DOHH2 (cell line): ENCODE measurements around the gene B3GLCT.

Experiments used
- H3F3A ChIP-seq: fragments of 200-600 bp; sonication (generic), shearing (Covaris generic); 2 replicates; pipeline ENCODE4 v1.6.0; 2016; ENCODE audit warnings: antibody characterized with exemption, mild to moderate bottlenecking; ENCODE audit not compliant: control insufficient read depth, insufficient read depth
- H3K27ac ChIP-seq: fragments of 200-600 bp; sonication (generic); 2 replicates; pipeline ENCODE4 v1.5.1; 2014; ENCODE audit warnings: low read depth, mild to moderate bottlenecking, low read length, moderate library complexity
- H3K27me3 ChIP-seq: fragments of 200-600 bp; sonication (generic); 2 replicates; pipeline ENCODE4 v1.6.1; 2014; ENCODE audit warnings: mild to moderate bottlenecking, low read length, mixed read lengths; ENCODE audit not compliant: control insufficient read depth
- H3K36me3 ChIP-seq: fragments of 200-600 bp; sonication (generic); 2 replicates; pipeline ENCODE4 v1.6.1; 2014; ENCODE audit warnings: mild to moderate bottlenecking, low read length, moderate library complexity, mixed read lengths; ENCODE audit not compliant: control insufficient read depth
- H3K4me1 ChIP-seq: fragments of 200-600 bp; sonication (generic); 2 replicates; pipeline ENCODE4 v1.6.1; 2014; ENCODE audit warnings: mild to moderate bottlenecking, low read length, mixed read lengths; ENCODE audit not compliant: control insufficient read depth
- H3K4me2 ChIP-seq: fragments of 200-600 bp; sonication (generic); 2 replicates; pipeline ENCODE4 v1.6.0; 2014; ENCODE audit warnings: mild to moderate bottlenecking, low read length, moderate library complexity
- H3K4me3 ChIP-seq: fragments of 200-600 bp; sonication (generic); 2 replicates; pipeline ENCODE4 v1.5.1; 2014; ENCODE audit warnings: mild to moderate bottlenecking, low read length, mixed read lengths
- H3K79me2 ChIP-seq: fragments of 200-600 bp; sonication (generic); 2 replicates; pipeline ENCODE4 v1.6.1; 2014; ENCODE audit warnings: mild to moderate bottlenecking, low read length, mixed read lengths; ENCODE audit not compliant: control insufficient read depth
- H3K9me2 ChIP-seq: fragments of 200-600 bp; sonication (generic); replicated peaks from 2 replicates; pipeline ENCODE4 v1.6.1; 2014; ENCODE audit warnings: mild to moderate bottlenecking, low read length, mixed read lengths; ENCODE audit not compliant: control insufficient read depth
- H3K9me3 ChIP-seq: fragments of 200-600 bp; sonication (generic); 2 replicates; pipeline ENCODE4 v1.6.1; 2014; ENCODE audit warnings: antibody characterized with exemption, low read length, mixed read lengths; ENCODE audit not compliant: control insufficient read depth, insufficient read depth
- H4K20me1 ChIP-seq: fragments of 200-600 bp; sonication (generic); 2 replicates; pipeline ENCODE4 v1.6.0; 2014; ENCODE audit warnings: low read depth, mild to moderate bottlenecking, antibody characterized with exemption, low read length, moderate library complexity; ENCODE audit not compliant: control insufficient read depth, insufficient read depth
- EZH2phosphoT487 ChIP-seq: fragments of 200-600 bp; sonication (generic); IDR thresholded peaks from 2 replicates; pipeline ENCODE4 v1.6.1; 2017; ENCODE audit warnings: borderline replicate concordance, mild to moderate bottlenecking, antibody characterized with exemption, low read length, moderate library complexity, mixed read lengths
- TF ChIP-seq, protein P1 (sequence below): fragments of 200-600 bp; sonication (generic); IDR thresholded peaks from one replicate; pipeline ENCODE4 v1.5.1; 2014; ENCODE audit warnings: antibody characterized with exemption, mild to moderate bottlenecking, low read depth, low read length; ENCODE audit not compliant: poor library complexity, severe bottlenecking

Gene B3GLCT

GRCh38 chr13:31179241-31179640, 20.5 kb upstream of the B3GLCT start:
- no peaks in the 10 kb centered on the region for H3F3A ChIP-seq
- no peak overlapping the region for H3K27ac ChIP-seq
- H3K4me2 ChIP-seq: no peak overlapping the region
- H3K79me2 ChIP-seq: no peaks in the 10 kb centered on the region
- H3K36me3 ChIP-seq: no peaks in the 10 kb centered on the region
- H3K4me3 ChIP-seq: no peak overlapping the region
- TF ChIP-seq, protein P1, sequence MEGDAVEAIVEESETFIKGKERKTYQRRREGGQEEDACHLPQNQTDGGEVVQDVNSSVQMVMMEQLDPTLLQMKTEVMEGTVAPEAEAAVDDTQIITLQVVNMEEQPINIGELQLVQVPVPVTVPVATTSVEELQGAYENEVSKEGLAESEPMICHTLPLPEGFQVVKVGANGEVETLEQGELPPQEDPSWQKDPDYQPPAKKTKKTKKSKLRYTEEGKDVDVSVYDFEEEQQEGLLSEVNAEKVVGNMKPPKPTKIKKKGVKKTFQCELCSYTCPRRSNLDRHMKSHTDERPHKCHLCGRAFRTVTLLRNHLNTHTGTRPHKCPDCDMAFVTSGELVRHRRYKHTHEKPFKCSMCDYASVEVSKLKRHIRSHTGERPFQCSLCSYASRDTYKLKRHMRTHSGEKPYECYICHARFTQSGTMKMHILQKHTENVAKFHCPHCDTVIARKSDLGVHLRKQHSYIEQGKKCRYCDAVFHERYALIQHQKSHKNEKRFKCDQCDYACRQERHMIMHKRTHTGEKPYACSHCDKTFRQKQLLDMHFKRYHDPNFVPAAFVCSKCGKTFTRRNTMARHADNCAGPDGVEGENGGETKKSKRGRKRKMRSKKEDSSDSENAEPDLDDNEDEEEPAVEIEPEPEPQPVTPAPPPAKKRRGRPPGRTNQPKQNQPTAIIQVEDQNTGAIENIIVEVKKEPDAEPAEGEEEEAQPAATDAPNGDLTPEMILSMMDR: no peak
- no peak for TF ChIP-seq EZH2phosphoT487
- H4K20me1 ChIP-seq: no peaks in the 10 kb centered on the region
- no peaks in the 10 kb centered on the region for H3K27me3 ChIP-seq
- H3K9me3 ChIP-seq: 0 out of 2 replicates have a peak, but pooled peaks cover 5% of the 10 kb centered on the region
- H3K4me1 ChIP-seq: no peaks in the 10 kb centered on the region
- no peaks in the 10 kb centered on the region for H3K9me2 ChIP-seq

GRCh38 chr13:31179754-31180153, 20.0 kb upstream of the B3GLCT start:
- Histone ChIP-seq H3K79me2 (no peaks in the 10 kb centered on the region), H3K4me2 (no peak overlapping the region), H3K4me3 (no peak overlapping the region), H3K27me3 (no peaks in the 10 kb centered on the region), H3K4me1 (no peaks in the 10 kb centered on the region), H3F3A (no peaks in the 10 kb centered on the region), H3K36me3 (no peaks in the 10 kb centered on the region), H3K27ac (no peak overlapping the region), H3K9me2 (no peaks in the 10 kb centered on the region), H4K20me1 (no peaks in the 10 kb centered on the region), H3K9me3 (0 out of 2 replicates have a peak, but pooled peaks cover 5% of the 10 kb centered on the region)
- no peak for TF ChIP-seq EZH2phosphoT487
- TF ChIP-seq, protein P1: no peak

GRCh38 chr13:31182987-31183386, 16.8 kb upstream of the B3GLCT start:
- H3K79me2 ChIP-seq: no peaks in the 10 kb centered on the region
- no peak overlapping the region for H3K4me3 ChIP-seq
- H4K20me1 ChIP-seq: no peaks in the 10 kb centered on the region
- no peaks in the 10 kb centered on the region for H3K4me1 ChIP-seq
- TF ChIP-seq, protein P1: no peak
- no peak for TF ChIP-seq EZH2phosphoT487
- H3K36me3 ChIP-seq: no peaks in the 10 kb centered on the region
- H3K9me2 ChIP-seq: no peaks in the 10 kb centered on the region
- no peak overlapping the region for H3K27ac ChIP-seq
- H3K9me3 ChIP-seq: no peaks in the 10 kb centered on the region
- no peak overlapping the region for H3K4me2 ChIP-seq
- H3K27me3 ChIP-seq: no peaks in the 10 kb centered on the region
- no peaks in the 10 kb centered on the region for H3F3A ChIP-seq
